Measurements from ENCODE around the gene TNNT2. TPM values are rescaled to one million over a fixed set of nuclear protein-coding genes. Genes with fewer than 3 reads are reported as not detected.

Gene TNNT2
- total and polyA plus RNA-seq, 2 of the 13 experiments (the other 11 are each of a cell fraction or from before 2014, with no cell fraction given) = 0.20 to 0.63 TPM

DNA sequence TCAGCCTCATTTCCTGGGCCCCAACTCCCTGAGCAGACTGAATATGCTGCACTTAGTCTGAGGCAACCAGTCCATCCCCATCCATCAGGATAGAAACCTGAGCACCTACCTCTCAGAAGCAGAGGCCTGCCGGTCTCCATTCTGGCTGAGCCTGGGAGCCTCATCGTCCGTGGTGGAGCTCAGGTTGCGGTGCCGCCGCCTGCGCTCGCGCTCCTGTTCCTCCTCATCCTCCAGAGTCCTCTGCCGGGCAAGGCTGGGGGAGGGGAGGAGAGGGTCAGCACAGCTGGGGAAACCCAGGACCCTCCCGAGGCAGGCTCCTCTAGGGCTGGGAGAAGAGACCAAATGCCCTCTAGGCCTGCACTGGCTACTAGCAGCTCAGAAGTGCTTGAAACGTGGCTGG lies 11.6 kb upstream of the TNNT2 start:
- TF ChIP-seq, protein P1, sequence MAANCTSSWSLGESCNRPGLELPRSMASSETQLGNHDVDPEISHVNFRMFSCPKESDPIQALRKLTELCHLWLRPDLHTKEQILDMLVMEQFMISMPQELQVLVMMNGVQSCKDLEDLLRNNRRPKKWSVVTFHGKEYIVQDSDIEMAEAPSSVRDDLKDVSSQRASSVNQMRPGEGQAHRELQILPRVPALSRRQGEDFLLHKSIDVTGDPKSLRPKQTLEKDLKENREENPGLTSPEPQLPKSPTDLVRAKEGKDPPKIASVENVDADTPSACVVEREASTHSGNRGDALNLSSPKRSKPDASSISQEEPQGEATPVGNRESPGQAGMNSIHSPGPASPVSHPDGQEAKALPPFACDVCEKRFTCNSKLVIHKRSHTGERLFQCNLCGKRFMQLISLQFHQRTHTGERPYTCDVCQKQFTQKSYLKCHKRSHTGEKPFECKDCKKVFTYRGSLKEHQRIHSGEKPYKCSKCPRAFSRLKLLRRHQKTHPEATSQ (CRISPR knock-in tag; IDR thresholded peaks at IDR 0.05; ENCODE audit: borderline replicate concordance) = no peak
- no peak for TF ChIP-seq ZNF235 (CRISPR knock-in tag; IDR thresholded peaks at IDR 0.05; ENCODE audit: borderline replicate concordance)
- TF ChIP-seq TCF12 (IDR thresholded peaks at IDR 0.05) = no peak
- no peak for TF ChIP-seq TCF12 (CRISPR knock-in tag; IDR thresholded peaks at IDR 0.05)
- TF ChIP-seq CBX2 (IDR thresholded peaks at IDR 0.05; ENCODE audit: low read depth, low read length) = no peak
- no peak for TF ChIP-seq CBX2 (CRISPR knock-in tag; IDR thresholded peaks at IDR 0.05; ENCODE audit: low read depth)
- no peak for TF ChIP-seq HMGXB3 (CRISPR knock-in tag; IDR thresholded peaks at IDR 0.05; ENCODE audit: borderline replicate concordance)
- no peak for TF ChIP-seq ARNT (IDR thresholded peaks at IDR 0.05)
- TF ChIP-seq ZFAT (CRISPR knock-in tag; conservative IDR thresholded peaks at IDR 0.05) = no peak
- TF ChIP-seq CBX1 (IDR thresholded peaks at IDR 0.05; ENCODE audit: low read depth) = no peak
- TF ChIP-seq KDM1A (CRISPR knock-in tag; IDR thresholded peaks at IDR 0.05) = no peak
- TF ChIP-seq ASH2L (IDR thresholded peaks at IDR 0.05; ENCODE audit: insufficient read length, low read depth, low read length) = no peak
- no peak for TF ChIP-seq SP140L (CRISPR knock-in tag; IDR thresholded peaks at IDR 0.05; ENCODE audit: borderline replicate concordance)
- no peak for TF ChIP-seq MAFG (CRISPR knock-in tag; IDR thresholded peaks at IDR 0.05)
- TF ChIP-seq, protein P2, sequence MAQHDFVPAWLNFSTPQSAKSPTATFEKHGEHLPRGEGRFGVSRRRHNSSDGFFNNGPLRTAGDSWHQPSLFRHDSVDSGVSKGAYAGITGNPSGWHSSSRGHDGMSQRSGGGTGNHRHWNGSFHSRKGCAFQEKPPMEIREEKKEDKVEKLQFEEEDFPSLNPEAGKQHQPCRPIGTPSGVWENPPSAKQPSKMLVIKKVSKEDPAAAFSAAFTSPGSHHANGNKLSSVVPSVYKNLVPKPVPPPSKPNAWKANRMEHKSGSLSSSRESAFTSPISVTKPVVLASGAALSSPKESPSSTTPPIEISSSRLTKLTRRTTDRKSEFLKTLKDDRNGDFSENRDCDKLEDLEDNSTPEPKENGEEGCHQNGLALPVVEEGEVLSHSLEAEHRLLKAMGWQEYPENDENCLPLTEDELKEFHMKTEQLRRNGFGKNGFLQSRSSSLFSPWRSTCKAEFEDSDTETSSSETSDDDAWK (CRISPR knock-in tag; IDR thresholded peaks at IDR 0.05) = no peak
- TF ChIP-seq, protein P3, sequence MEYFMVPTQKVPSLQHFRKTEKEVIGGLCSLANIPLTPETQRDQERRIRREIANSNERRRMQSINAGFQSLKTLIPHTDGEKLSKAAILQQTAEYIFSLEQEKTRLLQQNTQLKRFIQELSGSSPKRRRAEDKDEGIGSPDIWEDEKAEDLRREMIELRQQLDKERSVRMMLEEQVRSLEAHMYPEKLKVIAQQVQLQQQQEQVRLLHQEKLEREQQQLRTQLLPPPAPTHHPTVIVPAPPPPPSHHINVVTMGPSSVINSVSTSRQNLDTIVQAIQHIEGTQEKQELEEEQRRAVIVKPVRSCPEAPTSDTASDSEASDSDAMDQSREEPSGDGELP (IDR thresholded peaks at IDR 0.05; ENCODE audit: borderline replicate concordance, low read depth) = no peak
- no peak for TF ChIP-seq SNRNP70 (IDR thresholded peaks at IDR 0.05; ENCODE audit: low read depth, low read length)
- TF ChIP-seq ERF (CRISPR knock-in tag; IDR thresholded peaks at IDR 0.05) = no peak
- no peak for TF ChIP-seq ZNF891 (CRISPR knock-in tag; IDR thresholded peaks at IDR 0.05)
- TF ChIP-seq ELF3 (CRISPR knock-in tag; IDR thresholded peaks at IDR 0.05) = no peak
- no peak for DNase-seq (ENCODE audit: low spot score)
- peaks cover 2% of the 10 kb centered on the region; the same call in 1 of the 2 replicates for H3K4me1 ChIP-seq (ENCODE audit: insufficient read depth, low read length)
- no peak overlapping the region for H2AFZ ChIP-seq (ENCODE audit: low read length)
- H4K20me1 ChIP-seq (ENCODE audit: insufficient read depth, low read length) = no peaks in the 10 kb centered on the region
- peaks cover 15 to 40% of the 10 kb centered on the region in 2 experiments; a peak in 4 of 5 replicates for H3K36me3 ChIP-seq (replicated peaks in 1 of 2; ENCODE audit: control insufficient read depth in 1 of 2, insufficient read depth in 2 of 2, low read length in 2 of 2)
- ATAC-seq = no peak
- 93% methylated on average over 11 of the region's 12 CpGs for WGBS (ENCODE audit: low lambda C conversion rate)
- intact Hi-C loops (cut with micrococcal nuclease; ENCODE audit: unreplicated experiment) = no loop called here
- H3K27ac ChIP-seq (ENCODE audit: extremely low read length, insufficient read depth, low read length) = no peak overlapping the region
- no peaks in the 10 kb centered on the region for H3K9me3 ChIP-seq (ENCODE audit: low read length)
- FAIRE-seq = no peak
- no peak overlapping the region for H3K4me2 ChIP-seq (ENCODE audit: low read depth, low read length)
- CTCF ChIA-PET (ENCODE audit: low intra/inter-chr PET ratio, low total read pairs) = no interaction called here
- no peak overlapping the region for H3K4me3 ChIP-seq (replicated peaks in 1 of 3; ENCODE audit: insufficient read depth in 1 of 3, low read depth in 2 of 3, low read length in 3 of 3)
- peaks cover 8% of the 10 kb centered on the region for H3K79me2 ChIP-seq (ENCODE audit: insufficient read depth, low read length)
- no peak overlapping the region for H3K9ac ChIP-seq (ENCODE audit: insufficient read depth, low read depth, low read length)
- no TSS peak for BruUV-seq (replicated peaks)
- no peaks in the 10 kb centered on the region for H3K27me3 ChIP-seq (ENCODE audit: control insufficient read depth in 1 of 2, insufficient read depth in 2 of 2, low read length in 2 of 2)
- in situ Hi-C loops (cut with HindIII; ENCODE audit: extremely low pct_ligation_motif_present, low pct_unique_long_range_greater_than_20kb) = no loop called here
- POLR2A ChIA-PET = interaction anchor here (1.5 to 2.1 kb wide), 2 partner anchors 8 to 17 kb away, joined by 3 to 10 read pairs; no protein-coding TSS in a partner anchor
